AG10803 (cell line): ENCODE data around the gene NYNRIN.
A peak's percentile ranks its signal among the peaks of the same experiment; 100 is the strongest.

Source experiments
- DNase-seq: peaks from one replicate; pipeline ENCODE4 v3.0.0; 2010; ENCODE audit warnings: low read depth
- H3K4me3 ChIP-seq: 2 replicates; pipeline ENCODE4 v1.5.1; 2011; ENCODE audit warnings: mild to moderate bottlenecking, low read length, control low read depth
- TF ChIP-seq, protein P1 (sequence below): conservative IDR thresholded peaks from 2 replicates; pipeline ENCODE4 v1.5.1; 2011; ENCODE audit warnings: mild to moderate bottlenecking, low read length, control low read depth, inconsistent platforms

The NYNRIN gene

GRCh38 chr14:24366721-24367513 is 31.9 kb upstream of the NYNRIN start:
- TF ChIP-seq, protein P1, sequence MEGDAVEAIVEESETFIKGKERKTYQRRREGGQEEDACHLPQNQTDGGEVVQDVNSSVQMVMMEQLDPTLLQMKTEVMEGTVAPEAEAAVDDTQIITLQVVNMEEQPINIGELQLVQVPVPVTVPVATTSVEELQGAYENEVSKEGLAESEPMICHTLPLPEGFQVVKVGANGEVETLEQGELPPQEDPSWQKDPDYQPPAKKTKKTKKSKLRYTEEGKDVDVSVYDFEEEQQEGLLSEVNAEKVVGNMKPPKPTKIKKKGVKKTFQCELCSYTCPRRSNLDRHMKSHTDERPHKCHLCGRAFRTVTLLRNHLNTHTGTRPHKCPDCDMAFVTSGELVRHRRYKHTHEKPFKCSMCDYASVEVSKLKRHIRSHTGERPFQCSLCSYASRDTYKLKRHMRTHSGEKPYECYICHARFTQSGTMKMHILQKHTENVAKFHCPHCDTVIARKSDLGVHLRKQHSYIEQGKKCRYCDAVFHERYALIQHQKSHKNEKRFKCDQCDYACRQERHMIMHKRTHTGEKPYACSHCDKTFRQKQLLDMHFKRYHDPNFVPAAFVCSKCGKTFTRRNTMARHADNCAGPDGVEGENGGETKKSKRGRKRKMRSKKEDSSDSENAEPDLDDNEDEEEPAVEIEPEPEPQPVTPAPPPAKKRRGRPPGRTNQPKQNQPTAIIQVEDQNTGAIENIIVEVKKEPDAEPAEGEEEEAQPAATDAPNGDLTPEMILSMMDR, result no peak
- peak overlapping the region; percentile 71 for H3K4me3 ChIP-seq
- peak; percentile 99 for DNase-seq

DNA sequence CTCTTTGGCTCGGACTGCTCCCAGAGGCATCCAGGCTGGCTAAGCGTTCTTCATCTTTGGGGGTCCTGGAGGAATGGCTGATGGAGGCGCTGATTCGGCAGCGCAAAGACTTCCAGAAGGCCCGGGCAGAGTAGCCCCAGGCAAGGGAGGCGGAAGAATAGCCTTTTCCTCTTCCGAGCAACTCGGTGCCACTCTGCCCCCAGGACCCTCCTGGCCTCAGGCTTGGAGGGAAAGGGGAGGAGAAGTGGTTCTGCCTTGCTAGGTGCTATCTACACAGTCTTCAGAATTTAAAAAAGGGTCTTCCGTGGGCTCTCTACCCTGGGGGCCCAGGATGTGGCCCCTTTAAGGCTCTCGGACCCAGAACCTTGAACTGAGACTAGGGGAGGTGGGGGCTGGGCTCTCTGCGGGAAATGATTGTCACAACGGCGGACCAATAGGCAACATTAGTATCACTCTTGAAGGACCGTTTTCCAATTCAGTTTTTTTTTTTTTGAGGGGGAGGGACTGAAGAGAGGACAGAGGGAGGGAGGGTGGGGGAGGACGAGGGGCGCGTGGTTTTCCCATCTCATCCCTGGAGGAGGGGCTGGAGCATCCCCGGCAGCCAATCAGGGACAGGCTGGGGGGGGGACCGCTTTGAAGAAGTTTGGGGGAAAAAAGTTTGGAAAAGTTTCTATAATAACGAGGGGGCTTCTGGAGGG is 31.1 kb upstream of the NYNRIN start, which contains the start of gene NFATC4:
Gene NFATC4, plus strand, starts transcription at position 671 of the 698 bp plus-strand sequence. CDS start 157 bp downstream, outside the sequence.
- DNase-seq, result peak; percentile 98
- peak within 1 kb of the TSS; percentile 88 for H3K4me3 ChIP-seq
- TF ChIP-seq, protein P1, result no peak

DNA sequence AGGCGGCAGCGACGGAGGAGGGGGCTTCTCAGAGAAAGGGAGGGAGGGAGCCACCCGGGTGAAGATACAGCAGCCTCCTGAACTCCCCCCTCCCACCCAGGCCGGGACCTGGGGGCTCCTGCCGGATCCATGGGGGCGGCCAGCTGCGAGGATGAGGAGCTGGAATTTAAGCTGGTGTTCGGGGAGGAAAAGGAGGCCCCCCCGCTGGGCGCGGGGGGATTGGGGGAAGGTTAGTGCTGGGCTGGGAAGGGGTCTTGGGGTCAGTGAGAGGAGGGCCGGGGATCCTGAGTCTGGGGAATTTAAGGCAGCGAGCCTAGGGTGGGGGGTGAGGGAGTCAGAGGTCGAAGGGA is 30.6 kb upstream of the NYNRIN start:
- no peak for DNase-seq
- TF ChIP-seq, protein P1, result no peak
- peak overlapping the region; percentile 88 for H3K4me3 ChIP-seq

DNA sequence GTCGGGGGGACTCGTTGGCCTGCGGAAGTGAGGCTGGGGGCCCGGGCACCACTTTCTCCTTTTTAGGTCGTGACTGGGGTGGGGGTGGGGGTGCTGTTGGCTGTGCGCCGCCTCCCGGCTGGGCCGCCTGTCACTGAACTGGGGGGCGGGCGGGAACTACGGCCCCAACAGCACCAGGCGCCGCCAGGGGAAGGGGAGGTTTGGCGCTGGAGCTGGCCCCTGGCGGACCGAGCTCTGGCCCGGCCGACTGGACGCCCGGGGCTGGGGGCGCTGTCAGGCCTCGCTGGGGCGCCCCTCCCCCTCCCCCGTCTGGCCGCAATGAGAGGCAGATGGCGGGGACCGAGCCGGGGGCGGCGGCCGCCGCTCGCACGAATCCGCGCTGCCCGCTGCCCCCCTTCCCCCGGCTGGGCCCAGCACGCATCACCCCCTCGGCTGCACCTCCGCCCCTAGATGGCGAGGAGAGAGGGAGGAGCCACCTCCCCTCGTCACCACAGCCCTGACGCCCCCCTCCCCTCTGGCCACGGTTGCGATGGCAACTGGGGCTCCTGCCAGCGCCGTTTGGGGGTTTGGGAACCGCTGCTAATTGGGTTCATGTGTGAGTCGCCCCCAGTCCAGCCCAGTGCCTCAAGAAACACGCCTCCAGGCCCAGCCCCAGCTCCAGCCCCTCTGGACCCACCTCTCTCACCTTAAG is 30.1 kb upstream of the NYNRIN start:
- TF ChIP-seq, protein P1, result no peak
- DNase-seq, result peak; percentile 95
- H3K4me3 ChIP-seq, result peak overlapping the region; percentile 88

DNA sequence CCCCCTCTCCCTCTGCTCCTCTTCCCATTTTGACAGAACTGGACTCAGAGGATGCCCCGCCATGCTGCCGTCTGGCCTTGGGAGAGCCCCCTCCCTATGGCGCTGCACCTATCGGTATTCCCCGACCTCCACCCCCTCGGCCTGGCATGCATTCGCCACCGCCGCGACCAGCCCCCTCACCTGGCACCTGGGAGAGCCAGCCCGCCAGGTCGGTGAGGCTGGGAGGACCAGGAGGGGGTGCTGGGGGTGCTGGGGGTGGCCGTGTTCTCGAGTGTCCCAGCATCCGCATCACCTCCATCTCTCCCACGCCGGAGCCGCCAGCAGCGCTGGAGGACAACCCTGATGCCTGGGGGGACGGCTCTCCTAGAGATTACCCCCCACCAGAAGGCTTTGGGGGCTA is 29.3 kb upstream of the NYNRIN start:
- TF ChIP-seq, protein P1, result no peak
- peak overlapping the region; percentile 88 for H3K4me3 ChIP-seq
- no peak for DNase-seq

DNA sequence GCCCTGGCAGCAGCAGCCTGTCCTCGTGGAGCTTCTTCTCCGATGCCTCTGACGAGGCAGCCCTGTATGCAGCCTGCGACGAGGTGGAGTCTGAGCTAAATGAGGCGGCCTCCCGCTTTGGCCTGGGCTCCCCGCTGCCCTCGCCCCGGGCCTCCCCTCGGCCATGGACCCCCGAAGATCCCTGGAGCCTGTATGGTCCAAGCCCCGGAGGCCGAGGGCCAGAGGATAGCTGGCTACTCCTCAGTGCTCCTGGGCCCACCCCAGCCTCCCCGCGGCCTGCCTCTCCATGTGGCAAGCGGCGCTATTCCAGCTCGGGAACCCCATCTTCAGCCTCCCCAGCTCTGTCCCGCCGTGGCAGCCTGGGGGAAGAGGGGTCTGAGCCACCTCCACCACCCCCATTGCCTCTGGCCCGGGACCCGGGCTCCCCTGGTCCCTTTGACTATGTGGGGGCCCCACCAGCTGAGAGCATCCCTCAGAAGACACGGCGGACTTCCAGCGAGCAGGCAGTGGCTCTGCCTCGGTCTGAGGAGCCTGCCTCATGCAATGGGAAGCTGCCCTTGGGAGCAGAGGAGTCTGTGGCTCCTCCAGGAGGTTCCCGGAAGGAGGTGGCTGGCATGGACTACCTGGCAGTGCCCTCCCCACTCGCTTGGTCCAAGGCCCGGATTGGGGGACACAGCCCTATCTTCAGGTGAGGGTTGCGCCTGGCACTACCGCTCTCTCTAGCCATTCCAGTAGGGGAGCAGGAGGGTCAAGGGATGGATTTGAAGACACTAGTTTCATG is 28.7 kb upstream of the NYNRIN start:
- TF ChIP-seq, protein P1, result no peak
- DNase-seq, result no peak
- H3K4me3 ChIP-seq, result peak overlapping the region; percentile 88
